GM06990 (cell line): ENCODE measurements around the gene RALGPS1.

ENCODE experiments used
- DNase-seq: peaks from one replicate; pipeline ENCODE4 v3.0.0-alpha.2; 2011; ENCODE audit not compliant: insufficient read length; ENCODE audit errors: extremely low read depth
- H3K27me3 ChIP-seq: replicated peaks from 2 replicates; pipeline ENCODE4 v1.6.0; 2011; ENCODE audit warnings: low read length; ENCODE audit not compliant: control insufficient read depth, insufficient read depth
- H3K36me3 ChIP-seq: 2 replicates; pipeline ENCODE4 v1.5.1; 2011; ENCODE audit warnings: low read length; ENCODE audit not compliant: control insufficient read depth, insufficient read depth
- H3K4me3 ChIP-seq: replicated peaks from 2 replicates; pipeline ENCODE4 v1.5.1; 2011; ENCODE audit warnings: low read depth, mild to moderate bottlenecking, control low read depth, low read length
- CTCF ChIP-seq: IDR thresholded peaks from 2 replicates; pipeline ENCODE4 v1.5.1; 2011; ENCODE audit warnings: low read length, control low read depth, mild to moderate bottlenecking, inconsistent platforms; ENCODE audit not compliant: insufficient read depth, poor library complexity, severe bottlenecking

The RALGPS1 gene

GRCh38 chr9:127194881-127195713, 280.5 kb downstream of the RALGPS1 start:
- no peak for TF ChIP-seq CTCF
- no peaks in the 10 kb centered on the region for H3K36me3 ChIP-seq
- DNase-seq, result no peak
- no peaks in the 10 kb centered on the region for H3K27me3 ChIP-seq
- H3K4me3 ChIP-seq, result no peak overlapping the region

- DNase-seq, result no peak
- no peak for TF ChIP-seq CTCF
- Histone ChIP-seq H3K36me3 (no peaks in the 10 kb centered on the region), H3K4me3 (no peak overlapping the region), H3K27me3 (no peaks in the 10 kb centered on the region)
Measured at GRCh38 chr9:127195976-127196825, 281.6 kb downstream of the RALGPS1 start.

DNA sequence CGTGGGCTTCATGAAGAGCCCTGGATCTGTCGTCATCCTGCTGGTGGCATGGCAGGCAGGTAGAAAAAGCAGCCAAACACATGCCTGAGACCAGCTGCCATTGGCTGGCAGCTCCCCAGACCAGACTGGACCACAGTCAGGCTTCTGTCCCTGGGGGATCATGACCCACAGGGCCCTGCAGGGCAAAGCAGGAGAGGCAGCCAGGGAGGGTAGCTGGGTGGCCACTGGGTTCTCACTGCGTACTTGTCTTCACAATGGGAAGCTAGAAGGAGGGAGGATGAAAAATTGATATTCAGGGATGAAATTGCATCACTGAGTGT, 282.2 kb downstream of the RALGPS1 start:
- no peak for DNase-seq
- no peaks in the 10 kb centered on the region for H3K27me3 ChIP-seq
- TF ChIP-seq CTCF, result no peak
- H3K36me3 ChIP-seq, result no peaks in the 10 kb centered on the region
- no peak overlapping the region for H3K4me3 ChIP-seq

- TF ChIP-seq CTCF, result no peak
- no peaks in the 10 kb centered on the region for H3K36me3 ChIP-seq
- H3K4me3 ChIP-seq, result no peak overlapping the region
- no peaks in the 10 kb centered on the region for H3K27me3 ChIP-seq
- DNase-seq, result no peak
Measured at GRCh38 chr9:127197186-127197860, 282.7 kb downstream of the RALGPS1 start.

GRCh38 chr9:127197861-127198430, 283.4 kb downstream of the RALGPS1 start:
- no peaks in the 10 kb centered on the region for H3K36me3 ChIP-seq
- no peak overlapping the region for H3K4me3 ChIP-seq
- DNase-seq, result no peak
- H3K27me3 ChIP-seq, result no peaks in the 10 kb centered on the region
- TF ChIP-seq CTCF, result no peak
